GOT3 (cell line): ENCODE data around the gene PRSS27.
"Not testable (repeated sequence)": the region's sequence is repeated elsewhere in the genome, so short reads cannot be mapped to it uniquely, and the experiment has no call there.

ENCODE experiments used
- DNase-seq: peaks from one replicate; lab custom pipeline; 2025; ENCODE audit warnings: mixed read lengths; lab: John Stamatoyannopoulos, UW

PRSS27 gene

DNA sequence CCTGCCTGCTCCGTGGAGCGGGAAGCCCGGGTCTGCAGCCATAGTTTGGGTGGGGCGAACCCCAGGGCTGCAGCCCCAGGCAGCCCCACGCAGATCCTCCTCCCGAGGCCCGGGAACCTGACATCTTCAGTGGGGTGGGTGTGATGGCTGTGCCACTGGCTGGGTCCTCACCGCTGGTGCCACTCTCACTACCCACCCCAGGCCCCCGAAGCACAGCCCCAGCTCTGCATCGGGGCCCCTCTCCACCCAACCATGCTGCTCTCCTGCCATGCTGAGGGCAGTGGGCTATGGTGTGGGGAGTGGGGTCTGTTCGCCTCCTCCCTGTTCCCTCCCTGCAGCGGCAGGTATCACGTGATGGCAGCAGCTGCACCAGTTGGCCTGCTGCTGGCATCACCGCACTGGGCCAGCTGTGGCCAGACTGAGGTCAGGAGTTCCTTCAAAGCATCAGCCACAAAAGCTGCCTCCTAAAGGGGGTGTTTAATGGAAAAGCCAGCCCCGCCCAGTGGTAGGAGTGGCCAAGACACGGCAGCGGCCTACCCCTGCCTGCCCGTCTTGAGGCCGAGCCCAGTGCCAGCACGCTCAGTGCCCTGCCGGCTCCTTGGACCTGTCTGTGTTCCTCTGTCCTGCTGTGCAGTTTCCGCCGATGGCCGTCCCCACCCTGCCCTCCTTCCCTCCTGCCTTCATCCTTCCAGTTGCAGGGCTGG lies 26.9 kb downstream of the PRSS27 start:
- no peak for DNase-seq

DNA sequence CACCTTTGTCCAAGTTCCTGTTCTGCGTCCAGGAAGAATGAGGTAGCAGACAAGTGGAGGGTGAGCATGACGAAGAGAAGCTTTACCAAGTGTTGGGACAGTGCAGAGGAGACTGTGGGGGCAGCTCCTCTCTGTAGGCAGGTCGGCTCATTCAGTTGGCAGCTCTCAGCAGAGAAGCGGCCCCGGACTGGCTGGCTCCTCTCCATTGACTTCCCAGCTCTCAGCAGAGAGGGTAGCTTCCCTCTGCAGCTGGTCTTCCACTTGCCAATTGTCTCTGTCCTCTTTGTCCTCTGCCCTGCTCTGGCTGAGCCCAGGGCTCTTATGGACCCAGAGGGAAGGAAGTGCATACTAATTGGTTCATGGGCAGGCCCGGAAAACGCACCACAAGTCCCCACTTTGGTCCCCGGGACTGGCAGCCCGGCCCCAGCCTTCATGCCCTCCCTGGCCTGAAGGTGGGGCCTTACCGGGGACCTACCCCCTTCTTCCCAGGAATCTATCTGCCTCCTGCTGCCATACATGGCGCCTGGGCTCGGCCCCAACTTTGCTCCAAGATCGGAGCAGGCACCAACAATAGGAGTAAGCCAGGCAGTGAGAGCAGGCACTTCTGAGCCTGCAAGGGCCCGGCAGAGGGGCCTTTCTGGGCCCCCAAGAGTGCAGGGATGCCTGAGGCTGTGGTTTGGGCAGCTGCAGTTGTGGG lies 27.6 kb downstream of the PRSS27 start:
- no peak for DNase-seq

DNA sequence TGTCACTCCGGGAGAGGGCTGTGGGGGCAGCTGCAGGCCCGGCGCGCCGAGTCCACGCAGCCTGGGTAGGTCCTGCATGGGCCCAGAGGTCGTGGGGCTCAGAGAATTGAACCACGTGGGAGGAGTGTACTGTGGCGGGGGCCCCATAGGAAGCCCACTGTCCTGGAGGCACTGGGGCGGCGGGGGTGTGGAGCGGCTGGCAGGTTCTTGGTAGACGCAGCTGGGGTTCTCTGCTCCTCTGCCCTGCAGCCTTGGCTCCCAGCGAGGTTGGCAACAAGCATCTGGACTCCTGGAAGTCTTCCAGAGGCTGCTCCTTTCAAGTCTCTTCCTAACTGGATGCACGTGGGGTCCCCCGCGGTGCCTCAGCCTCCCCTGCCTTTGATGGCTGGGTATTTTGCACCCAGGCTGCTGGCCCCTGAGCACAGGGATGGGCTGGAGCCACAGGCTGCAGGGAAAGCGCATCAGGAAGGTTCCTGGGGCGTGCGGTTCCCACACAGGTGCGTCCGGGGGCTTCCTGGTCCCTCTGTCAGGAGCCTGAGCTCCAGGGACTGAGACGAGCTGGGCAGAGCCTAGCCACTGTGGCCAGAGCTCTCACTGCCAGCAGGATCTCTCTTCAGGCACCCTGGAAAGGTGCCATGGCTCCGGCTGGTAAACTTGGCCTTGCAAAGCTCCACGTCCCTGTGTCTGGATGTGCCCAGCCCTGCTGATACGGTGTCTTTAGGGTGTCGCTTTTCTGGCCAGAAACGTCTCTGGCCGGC lies 28.4 kb downstream of the PRSS27 start:
- DNase-seq, result no peak

DNA sequence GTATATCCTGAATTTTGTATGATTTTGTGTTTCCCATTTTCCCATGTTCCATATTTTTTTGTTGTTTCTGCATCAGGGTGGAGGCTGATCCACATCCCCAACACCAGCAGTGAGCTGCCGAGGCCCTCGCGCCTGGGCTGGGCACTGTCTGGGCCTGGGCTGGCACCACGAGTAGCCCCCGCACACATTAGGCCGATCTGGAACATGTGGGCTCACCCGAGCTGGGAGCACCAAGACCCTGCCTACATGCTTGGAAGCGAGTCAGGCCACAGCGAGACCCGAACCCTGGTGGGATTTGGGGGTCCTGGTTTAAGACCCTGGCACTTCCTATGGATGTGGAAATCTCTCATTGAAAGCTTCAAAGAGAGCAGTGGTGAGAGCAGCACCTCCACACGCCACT lies 29.2 kb downstream of the PRSS27 start:
- no peak for DNase-seq

DNA sequence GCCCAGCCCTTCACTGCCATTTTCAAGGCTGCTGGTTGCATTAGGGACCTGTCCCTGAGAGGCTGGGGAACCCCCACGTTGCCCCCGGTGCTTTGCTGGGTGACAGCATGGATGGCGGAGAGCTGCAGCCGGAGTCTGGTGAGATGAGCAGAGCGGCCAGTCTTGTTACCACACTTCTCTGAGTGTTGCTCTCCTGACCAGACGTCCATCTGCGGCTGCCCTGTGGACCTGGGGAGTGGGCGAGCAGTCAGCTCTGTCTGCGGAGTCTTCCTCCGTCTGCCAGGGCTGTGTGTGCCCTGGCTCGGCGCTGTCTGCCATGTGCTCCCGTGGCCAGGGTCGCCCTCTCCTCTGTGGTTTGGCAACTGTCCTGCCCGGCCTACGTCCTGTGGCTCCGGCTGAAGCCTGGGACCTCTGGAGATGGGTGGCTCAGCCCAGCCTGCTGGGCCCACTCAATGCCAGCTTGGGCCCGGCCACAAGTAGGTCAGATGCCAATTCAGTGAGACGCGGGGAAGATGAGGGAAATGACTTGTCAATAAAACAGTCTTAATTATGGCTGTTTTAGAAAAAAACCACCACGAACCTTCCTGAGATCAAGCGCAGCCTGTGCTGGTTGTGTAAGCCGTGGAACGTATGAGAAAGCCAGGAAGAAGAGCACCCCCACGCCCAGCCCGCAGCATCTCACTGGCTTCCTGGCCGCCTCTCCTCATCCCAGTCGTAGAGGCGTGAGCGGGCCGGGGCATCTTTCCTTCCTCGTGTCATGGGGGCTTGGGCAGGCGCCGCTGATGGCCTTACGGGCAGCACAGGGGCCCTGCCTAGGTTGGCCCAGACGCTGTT lies 29.8 kb downstream of the PRSS27 start:
- no peak for DNase-seq

DNA sequence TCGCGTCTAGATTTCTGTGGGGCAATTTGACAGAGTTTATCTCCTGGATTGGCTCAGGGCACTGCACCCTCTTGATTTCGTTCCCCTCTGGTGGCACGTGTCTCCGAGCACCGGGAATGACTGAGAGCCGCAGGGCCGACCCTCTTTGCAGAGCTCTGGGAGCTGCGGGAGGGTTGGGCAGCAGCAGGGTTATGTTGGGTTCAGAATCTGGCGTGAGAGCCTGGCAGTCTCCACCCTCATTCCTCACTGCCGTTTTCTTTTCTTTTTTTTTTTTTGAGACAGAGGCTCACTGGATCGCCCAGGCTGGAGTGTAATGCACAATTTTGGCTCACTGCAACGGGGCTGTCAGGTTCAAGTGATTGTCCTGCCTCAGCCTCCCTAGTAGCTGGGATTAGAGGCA lies 30.6 kb downstream of the PRSS27 start:
- not testable (repeated sequence) for DNase-seq

DNA sequence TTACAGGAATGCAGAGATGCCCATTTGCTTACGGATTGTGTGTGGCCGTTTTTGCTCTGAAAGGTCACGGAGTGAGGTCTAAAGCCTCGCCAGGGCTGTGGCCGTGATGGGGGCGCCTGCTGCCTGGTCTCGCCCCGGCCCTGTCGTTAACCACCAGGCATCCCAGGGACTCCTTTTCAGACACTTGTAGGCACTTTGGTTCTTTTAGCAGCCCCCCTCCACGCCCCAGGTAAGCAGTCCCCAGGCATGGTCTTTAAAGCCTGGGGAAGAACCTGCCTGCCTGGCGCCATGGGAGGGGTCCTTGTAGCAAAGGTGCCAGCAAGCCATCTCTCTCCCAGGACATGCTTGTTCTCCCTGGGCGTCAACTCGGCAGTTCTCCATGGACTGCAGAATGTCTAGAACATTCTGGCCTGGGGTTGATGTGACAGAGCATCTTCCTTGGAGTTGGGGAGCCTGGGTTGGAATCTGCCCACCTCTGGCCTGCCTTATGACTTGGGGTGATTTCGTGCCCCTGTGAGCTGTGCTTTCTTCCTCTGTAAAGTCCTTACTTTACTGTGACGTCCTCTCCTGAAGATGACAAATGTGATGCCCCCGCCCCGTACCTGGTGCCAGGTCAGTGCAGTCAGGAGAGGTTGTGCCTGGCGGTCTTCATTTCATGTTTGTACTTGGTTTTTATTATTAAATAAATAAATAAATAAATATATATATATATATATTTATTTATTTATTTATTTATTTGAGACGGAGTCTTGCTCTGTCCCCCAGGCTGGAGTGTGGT lies 32.3 kb downstream of the PRSS27 start:
- no peak for DNase-seq

DNA sequence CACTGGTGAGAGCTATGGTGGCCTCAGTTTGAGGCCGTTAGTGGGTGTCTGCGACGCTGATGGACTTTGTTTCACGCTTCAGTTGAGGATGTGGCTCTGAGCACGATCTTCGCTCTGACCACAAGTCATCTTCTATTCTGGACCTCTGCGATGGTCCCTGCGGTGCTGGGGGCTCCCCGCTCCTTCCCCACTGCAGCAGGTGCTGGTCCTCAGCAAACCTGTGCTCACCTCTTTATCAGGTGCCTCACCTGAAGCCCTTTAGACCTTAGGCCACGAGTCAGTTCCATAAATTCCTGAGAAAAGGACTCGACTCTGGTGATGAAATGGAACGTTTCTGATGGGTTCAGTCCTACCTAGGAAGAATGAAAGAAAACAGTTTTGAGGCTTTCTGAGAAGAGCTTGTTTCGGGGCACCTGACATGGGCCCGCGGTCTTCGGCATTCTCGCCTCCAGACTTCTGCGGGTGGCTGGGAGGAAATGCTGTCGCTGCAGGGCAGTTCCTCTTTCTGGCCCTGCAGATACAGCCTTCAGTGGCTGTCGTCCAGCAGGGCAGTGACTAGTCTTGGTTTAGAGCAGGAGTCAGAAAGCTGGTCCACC lies 33.0 kb downstream of the PRSS27 start:
- DNase-seq, result no peak

DNA sequence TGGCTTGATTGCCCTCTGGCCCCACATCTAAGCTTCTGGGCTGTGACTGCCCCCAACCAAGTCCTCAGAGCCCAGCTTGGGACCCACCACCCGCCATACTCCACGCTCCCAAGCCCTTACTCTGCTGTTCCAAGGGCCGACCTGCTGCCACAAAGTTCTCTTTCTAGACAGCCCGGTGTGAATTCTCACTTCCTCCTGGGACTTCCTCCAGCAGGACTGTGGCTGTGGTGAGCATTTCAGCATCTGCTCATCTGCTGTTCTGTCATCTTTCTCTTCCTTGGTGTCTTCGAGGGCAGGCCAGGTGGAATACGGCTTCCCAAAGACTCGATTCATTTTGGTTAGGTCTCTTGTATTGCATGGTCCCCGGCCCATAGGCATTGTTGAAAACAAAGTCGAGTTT lies 33.9 kb downstream of the PRSS27 start:
- not testable (repeated sequence) for DNase-seq

DNA sequence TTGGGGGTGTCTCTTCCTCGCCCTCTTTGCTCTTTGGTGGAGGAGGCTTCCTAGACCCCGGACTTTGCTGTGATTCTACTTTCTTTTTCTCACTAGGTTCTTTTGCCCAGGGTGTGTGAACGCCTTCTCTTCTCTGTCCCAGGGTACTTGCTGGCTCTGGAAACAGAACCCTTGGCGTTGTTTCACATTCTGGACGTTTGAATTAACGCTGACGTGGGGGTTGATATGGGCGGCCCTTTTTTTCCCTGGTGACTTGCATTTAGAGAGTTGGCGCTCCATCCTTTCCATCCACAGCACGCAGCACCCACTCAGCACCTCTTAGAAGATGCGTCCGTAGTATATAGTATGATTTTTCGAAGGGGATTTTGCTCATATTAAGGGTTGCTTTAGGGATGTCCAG lies 37.0 kb downstream of the PRSS27 start:
- DNase-seq, result not testable (repeated sequence)

DNA sequence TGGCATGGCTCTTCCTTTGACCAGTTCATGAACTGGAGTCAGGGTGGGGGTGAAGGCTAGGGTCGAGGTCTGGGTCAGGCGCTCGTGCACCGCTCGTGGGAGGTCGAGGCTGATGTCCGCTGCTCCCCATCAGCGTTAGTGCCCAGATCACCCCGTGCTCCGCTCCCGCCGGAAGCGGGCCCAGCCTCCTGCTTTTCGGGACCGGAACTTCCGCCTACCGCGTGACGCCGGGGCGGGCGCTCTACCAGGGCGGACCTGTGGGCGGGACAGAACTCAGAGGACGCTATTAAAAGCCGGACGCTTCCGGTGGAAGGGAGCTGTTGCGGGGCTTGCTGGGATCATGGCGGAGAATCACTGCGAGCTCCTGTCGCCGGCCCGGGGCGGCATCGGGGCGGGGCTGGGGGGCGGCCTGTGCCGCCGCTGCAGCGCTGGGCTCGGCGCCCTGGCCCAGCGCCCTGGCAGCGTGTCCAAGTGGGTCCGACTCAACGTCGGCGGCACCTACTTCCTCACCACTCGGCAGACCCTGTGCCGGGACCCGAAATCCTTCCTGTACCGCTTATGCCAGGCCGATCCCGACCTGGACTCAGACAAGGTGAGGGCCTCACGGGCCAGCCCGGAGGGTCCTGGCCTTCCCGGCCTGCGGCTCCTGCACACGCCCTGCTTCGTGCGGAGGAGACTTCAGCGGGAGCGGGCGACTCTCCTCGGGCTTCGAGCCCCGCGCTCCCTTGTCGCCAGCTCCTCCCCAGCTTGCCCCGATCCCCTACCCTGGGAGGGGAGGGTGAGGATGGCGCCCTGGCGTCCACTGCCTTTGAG lies 37.6 kb downstream of the PRSS27 start, which contains the start of gene KCTD5:
Gene KCTD5 (plus strand): TSS at position 315 of the 813 bp plus-strand sequence. CDS start 26 bp downstream, at position 341.
- peak; percentile 86 for DNase-seq

DNA sequence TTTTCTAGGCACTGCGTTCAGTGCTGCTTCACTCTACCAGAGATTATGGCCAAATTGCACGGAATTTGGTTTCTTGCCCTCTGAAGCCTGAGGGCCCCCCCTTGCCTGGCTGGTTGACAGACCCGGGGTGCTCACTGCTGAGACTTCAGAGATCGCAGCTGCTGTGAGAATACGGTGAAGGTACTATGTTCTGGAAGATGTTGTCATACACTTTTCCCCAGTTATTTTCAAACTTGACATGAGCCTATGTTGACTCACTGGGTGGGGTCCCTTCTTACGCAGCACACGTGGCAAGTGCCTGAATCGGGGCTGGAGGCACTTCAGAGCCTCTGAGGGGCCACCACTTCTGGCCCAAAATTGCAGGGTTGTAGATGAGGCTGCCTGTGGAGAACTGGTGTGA lies 39.7 kb downstream of the PRSS27 start:
- not testable (repeated sequence) for DNase-seq

DNA sequence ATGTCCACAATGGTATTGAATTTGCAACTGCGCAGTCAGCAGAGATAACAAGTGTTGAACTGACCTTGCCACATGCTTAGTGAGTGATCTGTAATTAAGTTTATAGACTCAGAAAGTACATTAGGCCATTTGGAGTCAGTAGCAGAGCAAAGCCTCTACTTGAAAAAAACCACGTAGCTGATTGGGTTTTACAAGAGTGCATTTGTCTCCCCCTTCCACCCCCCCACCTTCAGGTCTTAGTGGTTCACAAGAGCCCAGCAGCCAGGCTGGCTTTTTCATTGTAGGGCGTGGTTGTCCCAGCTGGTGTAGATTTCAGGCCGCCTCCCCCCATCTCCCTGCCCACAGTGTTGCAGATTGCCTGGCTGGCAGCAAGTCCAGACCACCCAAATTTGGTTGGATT lies 40.1 kb downstream of the PRSS27 start:
- not testable (repeated sequence) for DNase-seq

DNA sequence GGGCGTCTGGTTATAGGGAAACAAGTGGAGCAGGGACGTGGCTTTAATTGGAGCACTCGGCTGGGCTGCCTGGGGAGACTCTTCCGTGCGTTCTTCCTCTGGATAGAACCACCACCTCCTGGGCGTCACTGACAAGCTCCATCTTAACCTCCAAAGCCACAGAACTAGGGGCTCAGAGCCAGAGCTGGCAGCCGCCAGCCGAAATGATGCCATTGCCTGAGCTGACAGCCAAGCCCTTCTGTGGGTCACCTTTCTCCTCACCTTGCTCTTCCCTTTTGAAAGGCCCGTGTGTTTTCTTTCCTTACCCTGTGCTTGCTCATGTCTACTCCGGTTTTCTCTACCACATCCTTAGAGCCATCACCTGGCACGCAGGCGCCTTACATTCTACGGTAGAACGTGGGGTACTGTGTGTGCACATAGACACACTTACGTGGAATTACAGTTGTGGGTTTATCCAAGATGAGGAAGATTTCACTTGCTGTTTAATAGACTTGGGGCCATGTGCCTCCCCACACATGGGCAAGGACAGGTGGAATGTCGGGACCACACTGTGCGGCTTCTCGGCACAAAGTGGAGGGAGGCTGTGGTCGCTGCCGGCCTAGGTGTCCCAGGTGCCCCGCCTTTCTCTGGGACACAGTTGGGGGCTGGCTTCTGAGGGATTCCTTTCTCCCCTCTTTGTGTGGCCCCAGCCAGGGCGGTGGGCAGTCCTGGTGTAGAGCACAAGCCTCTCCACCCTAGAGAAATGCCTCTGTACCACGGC lies 41.6 kb downstream of the PRSS27 start:
- DNase-seq, result not testable (repeated sequence)

DNA sequence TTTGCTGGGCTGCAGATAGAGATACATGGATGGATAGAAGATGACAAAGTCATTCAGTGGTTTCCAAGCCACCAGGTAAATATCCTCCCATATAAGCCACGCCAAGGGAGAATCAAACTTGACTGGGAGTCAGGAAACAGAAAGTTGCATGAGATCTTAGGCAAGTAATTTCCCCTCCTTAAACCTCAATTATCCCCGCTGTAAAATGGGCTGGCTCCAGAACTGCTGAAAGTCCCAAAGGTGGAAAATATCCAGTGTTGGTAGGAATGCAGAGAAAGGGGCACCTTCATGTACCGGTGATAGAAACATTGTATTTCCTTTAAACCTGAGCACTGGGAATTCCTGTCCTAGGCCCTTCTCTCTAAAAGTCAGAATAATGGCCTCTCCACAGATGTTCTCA lies 43.1 kb downstream of the PRSS27 start:
- not testable (repeated sequence) for DNase-seq

DNA sequence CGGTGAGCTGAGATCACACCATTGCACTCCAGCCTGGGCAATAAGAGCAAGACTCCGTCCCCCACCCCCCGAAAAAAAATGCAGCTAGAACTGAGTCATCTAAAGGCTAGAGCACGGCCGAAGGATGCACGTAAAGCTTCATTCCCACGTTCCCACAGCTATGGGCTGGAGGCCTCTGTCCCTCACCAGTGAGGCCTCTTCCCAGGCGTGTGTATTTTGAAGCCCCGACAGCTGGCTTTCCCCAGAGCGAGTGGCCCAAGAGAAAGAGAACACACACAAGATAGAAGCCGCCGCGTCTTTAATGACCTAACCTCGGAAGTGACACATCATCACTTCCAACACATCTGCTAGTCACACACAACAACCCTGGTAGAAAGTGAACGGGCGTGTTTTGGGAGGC lies 44.3 kb downstream of the PRSS27 start:
- DNase-seq, result no peak

DNA sequence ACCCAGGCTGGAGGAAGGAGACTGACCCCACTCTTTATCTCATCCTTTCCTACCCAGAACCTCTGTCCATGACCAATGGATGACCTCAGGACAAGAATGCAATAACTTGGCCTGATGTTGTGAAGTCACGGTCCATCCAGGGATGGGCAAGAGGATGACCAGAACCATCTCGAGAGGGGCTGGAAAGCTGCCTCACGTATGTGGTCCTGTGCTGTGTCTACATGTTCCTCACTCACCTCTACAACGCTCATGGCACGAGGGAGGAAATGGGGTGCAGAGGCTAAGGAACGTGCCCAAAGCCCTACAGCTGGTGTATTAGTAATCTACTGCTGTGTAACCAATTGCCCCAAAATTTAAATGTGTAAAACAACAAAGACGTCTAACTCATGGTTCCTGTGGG lies 45.0 kb downstream of the PRSS27 start:
- DNase-seq, result no peak

DNA sequence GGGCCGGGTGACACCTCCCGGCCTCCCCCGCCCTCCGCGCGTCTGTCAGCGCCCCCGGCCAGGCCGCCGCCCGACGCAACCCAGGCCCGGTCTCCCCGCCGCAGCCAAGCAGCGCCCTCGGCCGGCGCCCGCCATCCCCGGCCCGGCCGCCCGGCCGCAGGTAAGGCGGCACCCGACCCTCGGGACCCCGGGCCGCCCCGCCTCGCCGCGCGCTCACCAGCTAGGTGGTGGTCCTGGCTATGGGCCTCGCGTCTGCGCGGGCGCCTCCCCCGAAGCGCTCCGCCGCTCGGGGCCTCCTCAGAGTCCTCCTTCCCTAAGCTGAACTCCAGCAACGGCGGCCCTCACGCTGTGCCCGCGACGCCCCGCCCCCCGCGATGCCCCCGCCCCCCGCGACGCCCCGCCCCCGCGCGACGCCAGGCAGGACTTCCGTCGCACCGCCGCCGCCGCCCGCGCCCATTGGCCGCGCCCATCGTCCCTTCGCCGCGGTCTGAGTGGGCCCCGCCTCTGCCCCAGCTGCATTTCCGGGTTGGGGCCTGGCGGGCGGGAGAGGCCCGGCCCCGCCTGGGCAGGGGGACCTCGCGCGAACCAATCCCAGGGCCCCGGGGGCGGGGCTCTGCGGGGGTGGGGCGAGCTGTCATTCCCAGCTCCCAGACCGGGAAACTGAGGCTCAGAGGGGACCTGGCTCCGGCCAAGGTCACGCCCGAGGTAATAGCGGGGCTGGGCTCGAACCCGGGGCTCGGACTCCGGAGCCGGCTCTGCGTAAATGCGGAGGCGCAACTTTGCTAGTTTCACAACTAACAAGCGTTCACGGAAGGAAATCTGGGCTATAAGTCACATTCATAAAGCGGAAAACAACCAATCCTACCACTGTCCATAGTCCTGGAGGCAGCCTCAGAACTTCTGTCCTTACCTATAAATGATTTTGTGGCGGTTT lies 46.7 kb downstream of the PRSS27 start:
- peak; percentile 88 for DNase-seq
